GM19468 (cell line): ENCODE measurements around the gene BRICD5.
"Not testable (repeated sequence)": the region's sequence is repeated elsewhere in the genome, so short reads cannot be mapped to it uniquely, and the experiment has no call there.

Experiments
- ATAC-seq: cut with Tn5 transposase; IDR thresholded peaks from one replicate; pipeline ENCODE4 v1.9.1; 2021; ENCODE audit warnings: mild to moderate bottlenecking, moderate library complexity, moderate number of reproducible peaks; ENCODE audit not compliant: unreplicated experiment; ENCODE audit errors: extremely low read depth

BRICD5 gene

DNA sequence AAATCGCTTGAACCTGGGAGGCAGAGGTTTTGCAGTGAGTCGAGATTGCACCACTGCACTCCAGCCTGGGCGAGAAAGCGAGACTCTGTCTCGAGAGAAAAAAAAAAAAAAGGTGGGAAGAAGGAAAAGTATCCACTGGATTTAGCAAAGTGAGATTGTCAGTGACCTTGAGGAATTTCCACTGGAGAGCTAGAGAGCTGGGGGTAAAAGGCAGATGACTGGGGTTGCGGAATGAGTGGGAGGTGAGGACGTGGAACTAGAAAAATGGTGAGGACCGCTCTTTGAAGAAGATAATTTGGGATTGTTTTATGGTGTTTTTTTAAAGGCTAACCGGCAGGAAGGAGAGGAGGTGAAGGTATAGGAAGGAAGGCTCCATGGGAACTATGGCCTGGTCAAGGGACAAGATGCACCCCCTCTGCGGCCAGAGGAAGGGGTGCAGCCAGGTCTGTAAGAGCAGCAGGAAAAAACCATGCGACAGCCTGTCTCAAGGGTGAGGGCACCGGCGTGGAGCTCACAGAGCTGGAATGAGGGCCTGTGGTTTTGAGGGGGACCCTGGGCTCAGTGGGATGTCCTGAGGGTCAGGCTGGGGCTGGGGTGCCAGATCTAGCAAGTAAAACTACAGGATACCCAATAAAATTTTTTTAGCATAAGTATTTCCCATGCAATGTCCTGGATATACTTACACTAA lies 6.1 kb downstream of the BRICD5 start:
- no peak for ATAC-seq

DNA sequence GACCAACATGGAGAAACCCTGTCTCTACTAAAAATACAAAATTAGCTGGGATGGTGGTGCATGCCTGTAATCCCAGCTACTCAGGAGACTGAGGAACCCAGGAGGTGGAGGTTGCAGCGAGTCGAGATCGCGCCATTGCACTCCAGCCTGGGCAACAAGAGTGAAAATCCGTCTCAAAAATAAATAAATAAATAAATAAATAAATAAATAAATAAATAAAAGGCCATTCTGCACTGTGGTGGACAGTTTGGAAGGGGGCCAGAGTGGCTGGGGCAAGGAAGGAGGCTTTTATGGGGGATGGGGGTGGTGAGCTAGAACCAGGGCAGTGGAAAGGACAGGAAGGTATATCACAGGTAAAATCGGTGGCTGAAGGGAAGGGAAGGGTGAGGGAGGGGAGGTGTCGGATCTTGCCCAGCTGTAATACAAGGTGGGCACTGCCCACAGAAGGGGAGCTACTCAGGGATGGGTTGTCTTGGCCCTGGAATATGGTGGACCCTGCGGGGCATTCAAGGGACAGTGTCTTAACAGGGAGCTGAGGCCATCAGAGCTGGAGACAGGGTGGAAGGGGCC lies 7.5 kb downstream of the BRICD5 start:
- ATAC-seq: not testable (repeated sequence)

DNA sequence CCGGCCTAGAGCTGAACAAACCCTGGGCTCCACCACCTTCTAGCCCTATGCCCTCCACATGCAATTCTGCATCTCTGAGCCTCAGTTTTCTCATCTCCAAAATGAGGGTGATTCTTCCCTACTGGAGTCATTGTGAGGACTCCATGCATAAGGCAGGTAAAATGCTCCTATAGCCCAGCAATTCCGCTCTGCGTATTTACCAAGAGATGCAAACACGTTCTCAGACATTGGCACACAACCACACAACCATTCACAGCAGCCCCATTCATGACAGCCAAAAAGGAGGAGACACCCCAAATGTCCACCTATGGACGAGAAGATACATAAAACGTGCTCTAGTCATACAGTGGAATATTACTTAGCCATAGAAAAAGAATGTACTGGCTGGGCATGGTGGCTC lies 10.3 kb downstream of the BRICD5 start:
- no peak for ATAC-seq

DNA sequence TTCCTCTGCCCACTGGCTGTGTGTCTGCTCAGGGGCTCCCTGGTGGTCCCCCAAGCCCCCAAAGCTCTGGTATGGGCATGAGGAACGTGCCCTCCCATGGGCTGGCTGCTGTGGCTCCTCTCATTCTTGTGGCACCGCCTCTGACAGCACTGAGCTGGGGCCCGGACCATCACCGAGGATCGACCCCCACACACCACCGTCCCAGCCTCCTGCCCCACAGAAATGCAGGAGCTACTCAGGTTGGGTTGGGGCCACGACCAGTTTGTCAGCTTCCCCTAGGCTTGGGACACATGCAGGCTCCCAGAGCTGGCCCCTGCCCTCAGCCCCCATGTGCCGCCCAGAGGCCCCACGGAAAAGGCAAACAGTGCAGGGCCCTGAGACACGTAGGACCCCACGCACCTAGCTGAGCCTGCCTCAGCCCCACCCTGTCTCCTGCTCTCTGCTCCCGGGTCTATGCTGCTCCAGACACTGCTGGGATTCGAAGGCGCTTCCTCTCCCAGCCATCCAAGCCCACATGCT lies 11.0 kb downstream of the BRICD5 start:
- no peak for ATAC-seq

DNA sequence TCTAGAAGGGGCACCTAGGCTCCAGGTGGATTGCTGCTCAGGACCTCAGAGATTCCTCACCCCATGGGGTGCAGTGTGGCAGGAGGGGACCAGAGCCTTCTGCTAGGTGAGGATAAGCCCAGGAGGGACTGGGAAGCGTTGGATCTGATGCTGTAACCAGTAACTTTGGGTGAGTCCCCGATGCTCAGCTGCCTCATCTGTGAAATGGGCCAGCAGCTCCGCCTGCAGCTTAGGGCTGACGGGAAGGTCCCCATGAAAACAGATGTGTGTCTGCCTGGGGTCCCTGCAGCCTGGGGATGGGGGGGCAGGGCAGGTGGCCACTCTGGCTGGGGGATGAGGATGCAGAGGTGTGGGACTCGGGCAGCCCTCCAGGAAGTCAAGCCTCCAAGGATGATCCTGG lies 11.6 kb downstream of the BRICD5 start:
- ATAC-seq: no peak

DNA sequence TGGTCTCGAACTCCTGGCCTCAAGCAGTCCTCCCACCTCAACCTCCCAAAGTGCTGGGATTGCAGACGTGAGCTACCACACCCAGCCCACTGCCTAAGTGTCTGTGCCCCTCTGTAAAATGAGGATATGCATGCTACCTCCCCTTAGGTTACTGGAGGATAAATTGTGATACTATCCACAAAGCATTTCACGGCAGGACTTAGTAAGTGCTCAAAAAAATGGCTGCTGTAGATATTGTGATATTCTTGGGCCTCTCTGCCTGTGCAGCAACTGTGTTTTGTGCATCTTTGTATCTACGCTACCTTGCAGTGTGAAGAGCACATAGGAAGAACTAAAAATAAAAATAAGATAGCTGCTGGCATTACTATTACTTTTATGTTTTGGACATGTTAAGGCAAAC lies 12.4 kb downstream of the BRICD5 start:
- no peak for ATAC-seq

DNA sequence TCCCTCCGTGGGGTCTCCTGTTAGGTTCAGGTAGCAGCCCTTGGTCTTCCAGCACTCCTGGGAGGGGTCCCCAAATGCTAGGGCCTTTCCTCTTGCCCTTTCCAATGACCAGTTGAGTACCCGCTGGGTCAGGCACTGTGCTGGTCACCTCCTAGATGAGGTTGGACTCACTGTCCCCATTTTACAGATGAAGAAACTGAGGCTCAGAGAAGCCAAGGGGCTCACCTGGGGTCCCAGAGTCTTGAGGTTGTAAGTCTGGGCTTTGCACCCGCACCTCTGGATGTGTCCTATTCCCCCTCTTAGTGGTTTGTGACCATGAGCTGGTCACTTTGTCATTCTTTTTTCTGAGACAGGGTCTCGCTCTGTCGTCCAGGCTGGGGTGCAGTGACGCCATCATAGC lies 12.9 kb downstream of the BRICD5 start:
- ATAC-seq: no peak

DNA sequence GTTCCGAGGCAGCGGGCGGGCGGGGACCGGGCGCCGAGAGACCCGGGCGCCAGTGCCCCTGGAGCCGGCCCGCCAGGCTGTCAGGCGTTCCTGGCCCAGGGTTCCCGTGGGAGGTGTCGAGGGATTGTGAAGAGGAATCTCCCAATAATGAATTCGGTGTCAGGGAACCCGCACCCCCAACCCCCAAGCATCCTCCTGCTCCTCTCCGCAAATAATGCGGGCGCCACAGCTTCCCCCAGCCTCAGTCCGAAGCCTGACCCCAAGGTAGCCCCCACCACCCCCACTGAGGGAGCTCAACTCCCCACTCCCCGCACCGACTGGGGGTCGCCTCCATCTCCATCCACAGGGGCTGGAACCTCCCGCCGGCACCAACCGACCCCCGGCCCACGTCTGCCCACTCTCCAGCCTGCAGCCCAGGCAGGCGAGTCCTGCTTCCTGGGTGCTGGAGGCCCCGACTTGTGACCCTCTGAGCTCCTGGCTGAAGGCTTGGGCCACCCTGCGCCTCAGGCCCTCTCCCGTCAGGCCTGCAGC lies 13.6 kb downstream of the BRICD5 start:
- no peak for ATAC-seq

DNA sequence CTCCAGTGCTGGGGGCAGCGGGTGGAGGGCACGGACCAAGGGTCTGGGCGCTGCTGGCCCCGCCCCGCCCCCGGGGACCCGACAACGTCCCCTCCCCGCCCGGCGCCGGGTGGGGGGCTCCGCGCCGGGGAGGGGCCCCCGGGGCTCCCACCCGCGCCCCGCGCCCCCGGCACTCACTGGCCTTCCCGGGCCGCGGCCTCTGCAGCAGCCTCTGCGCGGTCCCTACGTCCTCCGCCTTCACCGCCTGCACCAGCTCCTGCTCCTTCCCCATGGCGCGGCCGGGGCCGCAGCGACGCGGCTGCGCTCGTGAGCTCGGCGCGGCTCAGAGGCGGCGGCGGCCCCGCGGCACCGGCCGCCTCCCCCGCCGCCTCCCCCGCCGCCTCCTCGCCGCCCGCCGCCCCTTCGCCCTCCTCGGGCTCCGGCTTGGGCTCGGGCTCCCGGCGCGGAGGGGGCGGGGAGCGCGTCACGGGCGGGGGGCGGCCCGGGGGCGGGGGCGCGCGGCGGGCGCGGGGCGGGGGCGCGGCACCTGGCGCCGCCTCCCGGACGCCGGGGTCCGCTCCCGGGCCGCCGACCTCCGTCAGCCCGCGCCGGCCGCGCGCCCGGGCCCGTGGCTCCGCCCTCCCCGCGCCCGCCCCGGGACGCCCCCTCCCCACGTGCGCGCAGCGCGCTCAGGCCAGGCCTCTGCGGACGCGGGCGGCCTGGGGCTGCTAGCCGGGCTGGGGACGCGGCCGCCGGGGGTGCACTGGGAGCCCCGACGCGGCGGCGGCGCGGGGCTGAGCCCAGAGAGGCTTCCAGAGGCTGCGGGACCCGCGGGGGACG lies 14.3 kb downstream of the BRICD5 start, which contains the start of gene CASKIN1:
Gene CASKIN1, minus strand, starts transcription at position 444 of the 819 bp plus-strand sequence. Its CDS starts 173 bp downstream, at position 271.
- ATAC-seq: no peak

DNA sequence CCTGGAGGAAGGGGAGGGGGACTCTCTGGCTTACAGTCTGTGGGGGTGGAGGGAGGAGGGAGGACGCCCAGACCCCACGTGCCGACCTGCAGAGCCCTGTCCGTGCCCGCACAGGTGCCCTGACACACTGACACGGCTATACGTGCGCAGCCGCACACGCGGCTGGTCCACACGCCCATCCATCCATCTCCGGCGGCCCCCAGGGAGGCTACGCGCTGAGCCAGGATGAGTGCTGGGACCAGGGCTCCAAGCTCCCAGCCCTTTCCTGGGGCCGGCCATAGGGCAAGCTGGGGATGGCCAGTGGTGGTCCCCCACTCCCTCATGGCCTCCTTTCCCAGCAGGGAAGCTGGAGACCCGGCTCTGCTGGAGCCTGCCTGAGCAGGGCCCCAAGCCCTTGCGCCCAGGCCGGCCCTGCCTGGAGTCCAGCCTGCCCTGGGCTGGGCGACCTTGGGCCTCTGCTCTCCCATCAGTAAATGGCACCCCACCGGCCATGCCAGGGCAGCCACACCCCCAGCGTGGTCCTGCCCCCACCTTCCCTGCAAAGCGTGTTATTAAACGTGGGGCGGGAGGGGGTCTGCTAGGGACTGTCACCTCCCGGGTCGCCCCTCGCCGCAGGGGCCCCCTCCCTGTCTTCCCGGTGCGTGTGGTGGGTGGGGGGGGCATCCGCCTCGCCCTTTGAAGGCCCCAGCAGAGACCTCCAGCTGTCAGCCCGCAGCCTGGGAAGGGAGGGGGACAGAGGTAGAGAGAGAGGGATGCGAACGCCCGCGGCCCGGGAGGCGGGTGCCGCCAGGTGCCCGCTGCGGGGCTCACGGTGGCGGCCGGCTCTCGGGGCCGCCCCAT lies 15.1 kb downstream of the BRICD5 start:
- ATAC-seq: no peak

DNA sequence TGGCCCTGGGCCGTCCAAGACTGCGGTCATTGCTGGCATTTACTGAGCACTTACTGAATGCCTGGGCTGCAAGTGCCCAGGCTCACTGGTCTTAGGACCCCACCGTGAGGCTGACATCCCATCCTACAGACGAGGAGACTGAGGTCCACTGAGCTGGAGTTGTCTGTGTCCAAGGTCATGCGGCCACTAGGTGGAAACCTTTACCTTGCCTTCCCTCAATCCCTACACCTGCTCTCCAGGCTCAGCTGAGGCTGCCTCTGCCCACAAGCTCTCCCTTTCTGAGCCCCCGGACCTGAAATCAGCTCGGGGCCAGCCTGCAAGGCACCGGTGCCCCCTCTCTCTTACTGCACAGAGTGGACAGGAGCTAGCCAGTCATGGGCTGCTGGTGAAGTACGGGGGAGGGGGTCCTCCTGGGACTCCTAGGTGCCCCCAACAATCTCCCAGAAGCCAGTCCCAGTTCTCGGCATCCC lies 15.8 kb downstream of the BRICD5 start:
- no peak for ATAC-seq

DNA sequence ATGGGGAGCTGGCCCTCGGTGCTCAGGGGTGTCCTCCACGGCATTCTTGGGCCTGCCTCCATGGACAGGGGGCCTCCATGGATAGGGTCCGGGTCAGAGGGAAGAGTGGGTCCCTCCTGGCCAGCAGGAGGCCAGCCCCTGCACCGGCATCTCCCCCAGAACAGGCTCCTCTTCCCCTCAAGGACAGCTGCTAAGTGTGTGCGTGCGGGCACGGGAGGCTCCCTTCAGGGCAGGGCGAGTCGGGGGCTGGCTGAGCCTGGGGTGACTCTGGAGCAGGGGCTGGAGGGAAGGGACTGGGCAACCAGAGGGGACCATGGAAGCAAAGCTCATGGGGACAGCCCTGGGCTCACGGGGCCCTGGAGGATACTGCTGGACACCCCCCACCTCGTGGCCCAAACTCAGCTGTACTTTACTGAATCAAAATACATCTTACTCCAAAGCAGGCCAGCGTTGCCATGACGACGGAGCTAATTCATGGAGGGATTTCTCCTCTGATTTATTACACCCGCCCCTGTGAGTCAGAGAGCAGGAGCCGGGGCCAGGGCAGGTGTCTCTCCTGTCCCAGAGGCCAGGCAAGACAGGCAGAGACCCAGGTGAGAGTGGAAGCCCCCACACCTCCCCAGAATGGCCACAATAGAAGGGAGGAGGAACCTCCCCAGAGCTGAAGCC lies 16.4 kb downstream of the BRICD5 start:
- no peak for ATAC-seq

DNA sequence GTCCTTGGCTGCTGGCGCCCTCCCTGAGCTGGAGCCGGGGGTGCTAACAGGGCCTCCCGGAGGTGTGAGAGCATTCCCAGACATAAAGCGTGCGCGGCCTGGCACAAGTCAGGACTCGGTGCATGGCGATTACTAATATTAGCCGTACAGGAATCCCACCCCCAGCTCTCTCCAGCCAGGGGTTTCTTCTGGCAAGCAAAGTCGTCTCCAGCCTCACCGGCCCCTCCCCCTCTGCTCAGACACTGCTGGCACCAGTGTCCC lies 19.3 kb downstream of the BRICD5 start:
- ATAC-seq: no peak

DNA sequence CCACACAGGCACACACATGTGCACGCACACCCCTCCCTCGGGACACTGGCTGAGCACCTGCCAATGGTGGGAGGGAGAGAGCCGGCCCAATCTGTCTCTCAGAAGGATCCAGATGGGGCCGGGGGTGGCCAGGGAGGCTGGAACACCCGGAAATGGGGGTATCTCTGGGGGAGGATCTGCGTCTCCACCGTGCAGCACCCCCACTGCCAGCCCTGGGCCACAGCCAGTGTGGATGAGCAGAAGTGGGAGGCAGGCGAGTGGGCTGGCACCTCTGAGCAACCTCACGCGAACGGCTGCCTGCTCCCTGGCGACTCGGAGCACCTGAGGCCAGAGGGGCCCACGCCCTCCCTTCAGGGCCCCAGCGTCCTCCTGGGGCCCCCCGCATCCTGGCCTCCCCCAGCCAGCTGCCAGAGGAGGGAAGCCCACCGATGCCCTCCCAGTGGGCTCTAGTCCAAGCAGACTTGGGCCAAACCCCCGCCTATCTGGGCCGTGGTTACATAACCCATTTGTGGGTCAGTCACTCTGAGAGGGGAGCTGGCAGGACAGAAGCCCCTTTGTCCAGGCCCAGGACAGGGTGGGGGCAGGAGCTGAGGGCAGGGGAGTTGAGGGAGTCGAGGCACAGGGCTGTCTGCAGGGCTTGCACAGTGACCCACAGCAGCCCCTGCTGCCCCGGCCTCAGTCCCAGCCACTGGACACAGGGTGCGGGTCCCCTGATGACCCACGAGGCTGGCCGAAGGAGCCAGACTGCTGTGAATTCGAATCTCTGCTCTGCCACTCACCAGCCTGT lies 19.8 kb downstream of the BRICD5 start:
- no peak for ATAC-seq

DNA sequence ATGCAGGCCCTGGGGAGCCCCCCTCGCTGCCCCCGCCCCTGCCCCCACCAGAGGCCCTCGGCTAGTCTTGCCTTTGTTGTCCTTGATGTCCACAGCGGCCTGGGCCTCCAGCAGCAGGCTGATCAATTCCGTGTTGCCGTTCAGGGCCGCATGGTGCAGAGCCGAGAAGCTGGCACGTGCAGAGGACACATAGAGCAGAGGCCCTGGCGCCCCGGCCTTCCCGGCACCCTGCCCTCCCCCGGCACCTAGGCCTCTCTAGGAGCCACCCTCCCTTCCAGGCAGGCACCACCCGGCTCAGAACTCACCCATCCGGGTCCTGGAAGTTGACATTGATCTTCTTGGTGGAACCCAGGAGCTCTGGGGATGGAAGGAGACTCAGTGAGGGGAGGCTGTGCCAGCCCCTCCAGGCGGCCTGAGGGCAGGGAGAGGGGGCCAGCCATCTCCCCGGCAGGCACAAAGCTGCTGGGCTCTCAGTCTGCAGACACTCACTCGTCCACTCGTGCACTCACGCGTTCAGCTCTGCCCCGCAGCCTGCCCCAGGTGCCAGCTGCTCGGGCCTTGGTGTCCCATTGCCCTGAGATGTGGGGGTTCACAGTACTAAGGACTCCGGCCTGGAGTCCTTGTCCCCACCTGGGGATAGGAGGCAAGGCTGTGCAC lies 20.5 kb downstream of the BRICD5 start:
- no peak for ATAC-seq

DNA sequence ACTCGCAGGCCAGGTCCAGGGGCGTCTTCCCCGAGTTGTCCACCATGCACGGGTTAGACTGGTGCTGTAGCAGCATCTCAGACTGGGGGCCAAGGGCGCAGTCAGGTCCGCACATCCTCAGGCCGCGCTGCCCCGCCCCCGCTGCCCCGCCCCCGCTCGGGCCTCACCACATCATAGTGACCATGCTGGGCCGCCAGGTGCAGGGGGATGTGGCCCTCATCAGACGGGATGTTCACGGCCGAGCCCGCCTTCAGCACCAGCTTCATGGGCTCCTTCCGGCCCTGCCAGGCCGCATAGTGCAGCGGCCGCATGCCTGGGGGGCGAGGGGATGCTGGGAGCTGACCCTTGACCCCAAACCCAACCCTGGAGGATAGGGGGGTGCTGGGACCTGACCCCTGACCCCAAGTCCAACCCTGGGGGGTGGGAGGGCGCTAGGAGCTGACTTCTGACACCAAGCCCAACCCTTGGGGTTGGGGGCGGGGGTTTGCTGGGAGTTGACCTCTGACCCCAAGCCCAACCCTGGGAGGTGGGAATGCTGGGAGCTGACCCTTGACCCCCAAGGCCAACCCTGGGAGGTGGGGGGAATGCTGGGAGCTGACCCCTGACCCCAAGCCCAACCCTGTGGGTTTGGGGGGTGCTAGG lies 21.3 kb downstream of the BRICD5 start:
- ATAC-seq: no peak

DNA sequence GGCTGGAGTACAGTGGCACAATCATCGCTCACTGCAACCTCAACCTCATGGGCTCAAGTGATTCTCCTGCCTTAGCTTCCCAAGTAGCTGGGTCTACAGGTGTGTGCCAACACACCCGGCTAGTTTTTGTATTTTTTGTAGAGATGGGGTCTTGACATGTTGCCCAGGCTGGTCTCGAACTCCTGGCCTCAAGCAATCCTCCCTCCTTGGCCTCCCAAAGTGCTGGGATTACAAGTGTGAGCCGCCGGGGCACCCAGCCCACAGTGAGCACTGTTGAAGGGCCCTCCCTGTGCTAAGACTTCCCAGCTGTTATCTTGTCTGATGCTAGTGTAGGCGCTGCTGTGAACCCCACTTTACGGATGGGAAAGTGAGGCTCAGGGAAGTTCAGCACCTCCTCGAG lies 22.3 kb downstream of the BRICD5 start:
- ATAC-seq: no peak

DNA sequence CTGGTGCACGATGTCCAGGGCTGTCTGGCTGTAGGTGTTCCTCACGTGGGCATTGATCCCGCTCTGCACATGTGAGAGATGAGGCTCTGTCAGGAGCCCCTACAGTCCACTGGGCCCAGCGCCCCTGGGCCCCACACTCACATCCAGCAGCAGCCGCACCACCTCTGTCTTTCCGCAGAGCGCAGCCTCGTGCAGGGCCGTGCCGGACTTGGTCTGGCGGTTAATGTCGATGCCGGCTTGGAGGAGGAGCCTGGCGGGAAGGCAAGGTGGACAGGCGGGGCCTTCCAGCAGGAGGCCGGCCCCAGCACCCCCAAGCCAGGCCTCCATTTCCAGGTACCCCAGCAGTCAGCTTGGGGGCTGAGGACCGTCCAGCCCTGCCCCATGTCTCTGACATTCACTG lies 23.5 kb downstream of the BRICD5 start:
- no peak for ATAC-seq
